ENCODE measurements around the gene PSMD9.
A peak's percentile ranks its signal among the peaks of the same experiment; 100 is the strongest.
"Not testable (repeated sequence)": the region's sequence is repeated elsewhere in the genome, so short reads cannot be mapped to it uniquely, and the experiment has no call there.

PSMD9 gene

DNA sequence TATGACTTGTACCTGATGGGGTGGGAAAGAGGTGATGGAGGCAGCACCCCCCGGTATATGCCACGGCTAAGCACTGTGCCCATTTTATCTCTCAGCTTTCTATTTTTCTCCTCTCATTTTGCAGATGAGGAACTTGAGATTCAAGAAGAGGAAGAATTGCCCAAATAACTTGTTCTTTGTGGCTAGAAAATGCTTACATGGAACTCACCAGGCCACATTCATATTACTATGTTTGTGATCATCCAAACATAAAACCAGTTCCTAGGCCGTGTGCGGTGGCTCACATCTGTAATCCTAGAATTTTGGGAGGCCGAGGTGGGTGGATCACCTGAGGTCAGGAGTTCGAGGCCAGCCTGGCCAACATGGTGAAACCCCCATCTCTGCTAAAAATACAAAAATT is 14.5 kb upstream of the PSMD9 start:
- no peak for DNase-seq

GRCh38 chr12:121875582-121875981 is 13.0 kb upstream of the PSMD9 start:
- no peak for DNase-seq

- DNase-seq: not testable (repeated sequence)
Observed at GRCh38 chr12:121876080-121876447, 12.5 kb upstream of the PSMD9 start.

GRCh38 chr12:121883315-121883660 is 5.3 kb upstream of the PSMD9 start:
- DNase-seq: no peak

DNA sequence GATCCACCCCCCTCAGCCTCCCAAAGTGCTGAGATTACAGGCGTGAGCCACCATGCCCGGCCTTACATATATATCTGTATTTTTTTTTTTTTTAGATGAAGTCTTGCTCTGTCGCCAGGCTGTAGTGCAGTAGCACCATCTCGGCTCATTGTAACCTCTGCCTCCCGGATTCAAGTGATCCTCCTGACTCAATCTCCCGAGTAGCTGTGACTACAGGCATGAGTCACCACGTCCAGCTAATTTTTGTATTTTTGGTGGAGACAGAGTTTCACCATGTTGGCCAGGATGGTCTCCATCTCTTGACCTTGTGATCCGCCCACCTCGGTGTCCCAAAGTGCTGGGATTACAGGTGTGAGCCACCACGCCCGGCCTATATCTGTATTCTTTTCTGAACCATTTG is 3.5 kb upstream of the PSMD9 start:
- DNase-seq: not testable (repeated sequence)

GRCh38 chr12:121888083-121888477 is 510 bp upstream of the PSMD9 start:
- DNase-seq: no peak

- DNase-seq: no peak
Observed at GRCh38 chr12:121889274-121889624, 659 bp downstream of the PSMD9 start.

DNA sequence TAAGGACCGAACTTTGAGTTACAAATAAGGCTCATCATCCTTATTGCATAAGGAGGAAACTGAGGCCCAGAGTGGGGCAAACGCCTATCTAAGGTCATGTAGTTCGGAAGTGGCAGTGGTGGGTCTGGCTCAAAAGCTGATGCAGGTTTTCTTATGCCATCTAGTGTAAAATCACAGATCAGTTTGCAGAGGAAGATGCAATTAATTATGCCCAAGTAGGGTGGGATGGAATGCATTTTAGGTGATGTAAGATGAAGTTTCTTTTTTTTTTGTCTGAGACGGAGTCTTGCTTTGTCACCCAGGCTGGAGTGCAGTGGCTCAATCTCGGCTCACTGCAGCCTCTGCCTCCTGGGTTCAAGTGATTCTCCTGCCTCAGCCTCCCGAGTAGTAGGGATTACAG is 1.1 kb downstream of the PSMD9 start:
- not testable (repeated sequence) for DNase-seq

GRCh38 chr12:121892673-121893561 is 4.3 kb downstream of the PSMD9 start:
- no peak for DNase-seq

DNA sequence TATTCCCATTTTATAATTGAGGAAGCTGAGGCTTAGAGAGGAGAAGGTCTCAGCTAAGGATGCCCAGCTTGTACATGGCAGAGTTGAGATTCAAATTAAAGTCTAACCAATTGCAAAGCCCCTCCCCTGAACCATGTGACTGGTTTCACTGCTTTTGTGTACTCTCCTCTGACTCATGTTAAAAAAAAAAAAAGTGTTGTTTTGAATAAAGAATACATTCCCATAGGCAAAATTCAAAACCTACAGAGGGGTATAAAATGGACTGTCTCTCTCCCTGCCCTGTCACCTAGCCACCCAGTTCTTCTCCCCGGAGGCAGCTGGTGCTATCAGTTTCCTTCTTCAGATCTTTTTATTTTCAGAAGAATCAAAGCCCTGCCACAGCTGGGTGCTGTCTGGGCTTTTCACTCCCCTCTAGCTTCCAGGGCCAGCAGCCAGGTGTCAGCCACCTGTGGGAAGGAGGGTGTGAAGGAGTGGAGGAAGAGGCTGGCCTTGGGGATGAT is 5.4 kb downstream of the PSMD9 start:
- no peak for DNase-seq

DNA sequence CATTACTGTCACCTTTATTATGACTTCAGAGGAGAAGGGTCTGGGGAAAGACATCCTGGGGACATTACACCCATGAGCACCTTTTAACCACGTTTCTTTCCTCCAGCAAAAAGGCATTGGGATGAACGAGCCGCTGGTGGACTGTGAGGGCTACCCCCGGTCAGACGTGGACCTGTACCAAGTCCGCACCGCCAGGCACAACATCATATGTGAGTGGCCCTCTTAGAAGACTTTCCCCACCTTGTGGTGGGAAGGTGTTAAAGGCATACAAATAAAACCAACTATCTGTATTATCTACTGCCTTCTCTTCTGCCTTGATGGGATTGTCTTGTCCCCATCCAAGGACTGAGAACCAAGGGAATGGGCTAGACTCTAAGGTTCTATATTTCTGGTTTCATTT is 6.0 kb downstream of the PSMD9 start:
- no peak for DNase-seq

DNA sequence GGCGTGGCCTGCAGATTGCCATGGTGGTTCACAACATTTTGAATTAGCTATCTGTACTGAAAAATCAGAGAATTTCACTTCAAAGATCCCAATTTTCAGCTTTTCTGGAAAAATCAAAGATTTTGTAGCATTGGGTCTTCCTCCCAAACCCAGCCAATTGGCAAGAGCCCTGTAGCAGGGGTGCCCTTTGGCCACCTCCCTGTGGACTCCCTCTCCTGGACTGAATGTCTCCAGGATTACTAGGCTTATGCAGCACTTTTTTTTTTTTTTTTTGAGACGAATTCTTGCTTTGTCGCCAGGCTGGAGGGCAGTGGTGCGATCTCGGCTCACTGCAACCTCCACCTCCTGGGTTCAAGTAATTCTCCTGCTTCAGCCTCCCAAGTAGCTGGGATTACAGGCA is 9.7 kb downstream of the PSMD9 start:
- no peak for DNase-seq

- no peak for DNase-seq
Observed at GRCh38 chr12:121899590-121899989, 11.0 kb downstream of the PSMD9 start.

DNA sequence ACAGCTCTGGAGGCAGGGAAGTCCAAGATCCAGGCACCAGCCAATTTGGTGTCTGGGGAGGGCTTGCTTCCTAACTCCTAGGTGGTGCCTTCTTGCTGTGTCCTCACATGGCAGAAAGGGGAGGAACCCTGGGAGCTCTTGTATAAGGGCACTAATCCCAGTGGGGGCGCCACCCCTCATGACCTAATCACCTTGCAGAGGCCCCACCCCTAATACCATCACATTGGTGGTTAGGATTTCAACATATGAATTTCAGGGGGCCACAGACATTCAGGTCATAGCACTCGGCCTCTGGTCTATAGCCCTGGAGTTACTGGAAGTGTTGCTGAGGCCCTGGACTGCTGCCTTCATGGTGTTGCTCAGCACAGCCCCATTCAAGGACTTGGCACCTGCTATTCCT is 14.6 kb downstream of the PSMD9 start:
- no peak for DNase-seq

DNA sequence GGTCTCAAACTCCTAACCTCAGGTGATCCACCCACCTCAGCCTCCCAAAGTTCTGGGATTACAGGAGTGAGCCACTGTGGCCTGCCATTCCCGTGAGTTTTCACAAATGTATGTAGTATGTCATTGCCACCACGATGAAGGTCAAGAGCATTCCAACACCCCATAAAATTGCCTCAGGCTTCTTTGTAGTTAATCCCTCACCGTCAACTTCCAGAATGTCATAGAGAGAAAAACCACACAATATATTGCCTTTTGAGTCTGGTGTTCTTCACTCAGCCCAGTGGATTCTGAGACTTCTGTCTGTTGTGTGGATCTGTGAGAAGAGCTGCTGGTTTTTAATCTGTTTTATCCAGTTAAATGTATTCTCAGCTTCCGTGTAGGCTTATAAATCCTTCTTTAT is 17.2 kb downstream of the PSMD9 start:
- DNase-seq: no peak

GRCh38 chr12:121908702-121909101 is 20.1 kb downstream of the PSMD9 start:
- no peak for DNase-seq

DNA sequence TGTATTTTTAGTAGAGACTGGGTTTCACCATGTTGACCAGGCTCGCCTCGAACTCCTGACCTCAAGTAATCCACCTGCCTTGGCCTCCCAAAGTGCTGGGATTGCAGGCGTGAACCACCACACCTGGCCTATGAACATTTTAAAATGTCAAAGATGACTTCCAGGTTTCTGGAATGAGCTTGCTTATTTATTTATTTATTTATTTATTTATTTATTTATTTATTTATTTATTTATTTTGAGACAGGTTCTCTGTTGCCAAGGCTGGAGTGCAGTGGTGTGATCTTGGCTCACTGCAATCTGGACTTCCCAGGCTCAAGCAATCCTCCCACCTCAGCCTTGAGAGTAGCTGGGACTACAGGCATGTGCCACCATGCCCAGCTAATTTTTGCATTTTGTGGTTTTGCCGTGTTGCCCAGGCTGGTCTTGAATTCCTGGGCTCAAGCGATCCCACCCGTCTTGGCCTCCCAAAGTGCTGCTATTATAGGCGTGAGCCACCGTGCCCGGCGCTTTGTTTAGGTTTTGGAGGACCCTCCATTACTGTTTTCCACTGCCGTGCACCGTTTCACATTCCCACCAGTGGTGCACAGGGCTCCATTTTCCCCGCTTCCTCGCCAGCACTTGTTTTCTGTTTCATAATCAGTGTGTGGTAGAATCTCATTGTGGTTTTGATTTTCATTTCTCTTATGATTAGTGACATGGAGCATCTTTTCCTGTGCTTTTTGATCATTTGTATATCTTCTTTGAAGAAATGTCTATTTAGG is 23.4 kb downstream of the PSMD9 start:
- no peak for DNase-seq

DNA sequence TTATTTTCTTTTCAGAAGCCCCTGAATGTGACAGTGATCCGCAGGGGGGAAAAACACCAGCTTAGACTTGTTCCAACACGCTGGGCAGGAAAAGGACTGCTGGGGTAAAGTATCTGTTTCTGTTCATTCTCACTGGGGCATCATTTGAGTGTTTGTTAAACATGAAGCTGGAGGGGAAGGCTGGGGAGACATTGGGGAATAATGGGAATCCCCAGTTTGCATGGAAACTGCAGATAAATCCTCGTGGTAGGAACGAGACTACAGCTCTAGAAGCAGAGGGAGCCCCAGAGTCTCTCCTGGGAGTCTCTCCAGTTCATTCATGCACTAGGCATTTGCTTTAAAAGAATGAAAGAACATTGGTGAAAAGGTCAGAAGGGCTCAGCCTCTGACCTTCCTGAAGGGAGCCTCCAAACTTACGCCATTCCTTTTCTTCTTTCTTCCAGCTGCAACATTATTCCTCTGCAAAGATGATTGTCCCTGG is 27.3 kb downstream of the PSMD9 start:
- no peak for DNase-seq

DNA sequence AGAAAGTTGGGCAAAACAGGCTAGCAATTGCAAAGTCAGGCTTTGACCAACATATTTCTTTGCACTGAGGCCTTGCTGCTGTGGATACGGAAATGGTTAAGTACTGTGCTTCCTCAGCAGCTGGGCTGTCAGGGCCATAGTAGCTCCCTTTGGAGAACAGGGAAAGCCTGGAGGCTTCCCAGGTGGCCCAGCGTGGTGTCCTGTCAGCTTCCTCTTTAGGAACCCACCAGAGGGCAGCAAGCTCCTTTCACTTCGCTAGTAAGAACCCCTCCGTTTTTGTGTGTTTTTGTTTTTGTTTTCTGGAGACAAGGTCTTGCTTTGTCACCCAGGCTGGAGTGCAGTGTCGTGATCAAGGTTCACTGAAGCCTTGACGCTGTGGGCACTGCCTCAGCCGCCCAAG is 28.1 kb downstream of the PSMD9 start:
- DNase-seq: no peak

- DNase-seq: peak; percentile 97
Observed at GRCh38 chr12:121917950-121918678, 29.5 kb downstream of the PSMD9 start, which contains the start of gene CFAP251. Gene CFAP251 (plus strand): TSS chr12:121918592. CDS start chr12:121921306, 2,714 bp downstream.

DNA sequence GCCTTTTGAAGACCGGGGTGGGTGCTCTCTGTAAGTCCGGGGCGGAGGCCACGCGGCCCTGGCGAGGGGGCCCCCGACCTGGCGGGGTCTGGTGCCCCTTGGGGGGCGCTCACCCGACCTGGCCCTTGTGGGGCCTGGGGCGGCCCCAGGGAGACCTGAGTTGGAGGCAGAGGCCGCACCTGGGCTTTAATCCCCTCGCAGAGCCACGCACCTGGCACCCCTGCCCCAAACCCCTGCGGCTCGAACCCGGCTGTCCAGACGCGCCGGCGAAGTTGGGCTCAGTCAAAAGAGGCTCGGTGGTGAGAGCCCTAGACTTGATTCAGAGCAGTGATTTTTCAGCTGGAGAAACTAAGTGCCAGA is 30.1 kb downstream of the PSMD9 start:
- DNase-seq: no peak

DNA sequence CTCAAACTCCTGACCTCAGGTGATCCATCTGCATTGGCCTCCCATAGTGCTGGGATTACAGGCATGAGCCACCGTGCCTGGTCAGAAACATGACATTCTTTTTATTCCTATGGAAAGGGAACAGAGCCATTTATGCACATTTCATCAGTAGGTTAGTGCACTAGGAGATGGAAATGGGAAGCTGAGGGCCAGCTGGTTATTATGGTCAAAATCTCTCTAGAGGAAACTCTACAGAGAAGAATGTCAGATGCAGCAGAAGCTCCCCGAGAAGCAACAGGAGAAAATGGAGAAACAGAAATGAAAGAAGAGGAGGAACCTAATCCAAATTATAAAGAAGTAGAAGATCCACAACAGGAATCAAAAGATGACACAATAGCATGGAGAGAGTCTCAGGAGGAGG is 32.5 kb downstream of the PSMD9 start:
- DNase-seq: no peak

DNA sequence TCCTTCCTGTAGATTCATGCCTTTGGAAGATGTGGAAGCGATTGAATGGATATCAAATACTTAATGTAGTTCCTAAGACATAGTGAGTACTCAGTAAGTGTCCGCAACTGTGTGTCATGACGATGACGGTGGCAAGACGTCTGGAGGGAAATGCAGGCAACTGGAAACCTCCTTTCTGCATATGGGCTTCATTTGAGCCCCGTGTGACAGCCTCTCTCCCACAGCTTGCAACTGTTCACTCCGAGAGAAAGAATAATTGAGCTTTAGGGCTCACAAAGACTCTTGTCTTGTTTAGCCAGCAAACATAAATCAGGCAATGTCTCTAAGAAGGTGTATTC is 36.7 kb downstream of the PSMD9 start:
- no peak for DNase-seq
